HEK293T (cell line): ENCODE data around the gene ZNF580.

Source experiments
- CTCF ChIA-PET: fragments of 350-600 bp; formaldehyde crosslinking; extraction: SDS; loops from one replicate; lab custom pipeline; 2021; ENCODE audit warnings: antibody characterized with exemption, inconsistent platforms; lab: Yijun Ruan, JAX
- POLR2A ChIA-PET: fragments of 350-600 bp; formaldehyde crosslinking; extraction: SDS; loops from one replicate; lab custom pipeline; 2020; ENCODE audit warnings: antibody characterized with exemption, inconsistent platforms; lab: Yijun Ruan, JAX
- DNase-seq: peaks from one replicate; pipeline ENCODE4 v3.0.0; 2012; ENCODE audit warnings: mixed read lengths; ENCODE audit errors: extremely low spot score
- ARNT ChIP-seq: fragments of 450-650 bp; IDR thresholded peaks from 2 replicates; pipeline ENCODE4 v1.6.1; 2017; ENCODE audit warnings: mild to moderate bottlenecking
- BHLHE40 ChIP-seq: fragments of 450-650 bp; IDR thresholded peaks from 2 replicates; pipeline ENCODE4 v1.6.1; 2016; ENCODE audit warnings: mild to moderate bottlenecking, moderate library complexity, borderline replicate concordance
- CTBP1 ChIP-seq: fragments of 450-650 bp; IDR thresholded peaks from 2 replicates; pipeline ENCODE4 v1.6.1; 2016; ENCODE audit warnings: borderline replicate concordance
- ELF4 ChIP-seq: fragments of 450-650 bp; IDR thresholded peaks from 2 replicates; pipeline ENCODE4 v1.6.1; 2017; ENCODE audit warnings: antibody characterized with exemption
- FOXA1 ChIP-seq: fragments of 450-650 bp; IDR thresholded peaks from 2 replicates; pipeline ENCODE4 v1.6.1; 2016; ENCODE audit warnings: mild to moderate bottlenecking
- FOXK2 ChIP-seq: fragments of 450-650 bp; IDR thresholded peaks from 2 replicates; pipeline ENCODE4 v1.6.1; 2016; ENCODE audit warnings: mild to moderate bottlenecking
- FOXM1 ChIP-seq: fragments of 450-650 bp; IDR thresholded peaks from 2 replicates; pipeline ENCODE4 v1.6.1; 2017; ENCODE audit warnings: mild to moderate bottlenecking, borderline replicate concordance
- HDGF ChIP-seq: fragments of 450-650 bp; IDR thresholded peaks from 2 replicates; pipeline ENCODE4 v1.6.1; 2017; ENCODE audit warnings: antibody characterized with exemption, borderline replicate concordance
- L3MBTL2 ChIP-seq: fragments of 450-650 bp; conservative IDR thresholded peaks from 2 replicates; pipeline ENCODE4 v1.6.1; 2016; ENCODE audit warnings: mild to moderate bottlenecking
- LEF1 ChIP-seq: fragments of 450-650 bp; IDR thresholded peaks from 2 replicates; pipeline ENCODE4 v1.6.1; 2017; ENCODE audit warnings: mild to moderate bottlenecking, borderline replicate concordance
- NFRKB ChIP-seq: fragments of 450-650 bp; IDR thresholded peaks from 2 replicates; pipeline ENCODE4 v1.6.1; 2016; ENCODE audit warnings: mild to moderate bottlenecking, moderate library complexity
- SP1 ChIP-seq: fragments of 450-650 bp; IDR thresholded peaks from 2 replicates; pipeline ENCODE4 v1.6.1; 2017
- SUZ12 ChIP-seq: fragments of 450-650 bp; IDR thresholded peaks from 2 replicates; pipeline ENCODE4 v1.6.1; 2016; ENCODE audit warnings: mild to moderate bottlenecking
- TARDBP ChIP-seq: fragments of 450-650 bp; IDR thresholded peaks from 2 replicates; pipeline ENCODE4 v1.6.1; 2016
- ZNF384 ChIP-seq: fragments of 450-650 bp; IDR thresholded peaks from 2 replicates; pipeline ENCODE4 v1.6.1; 2016
- TF ChIP-seq, protein P1 (sequence below): fragments of 450-650 bp; IDR thresholded peaks from 2 replicates; pipeline ENCODE4 v1.6.1; 2016

Gene ZNF580

GRCh38 chr19:55648585-55649267, 7.9 kb downstream of the ZNF580 start:
- POLR2A ChIA-PET = interaction anchor here (0.6 to 1.7 kb wide), 2 partner anchors 16 to 41 kb away, joined by 3 to 4 read pairs; no protein-coding TSS in a partner anchor
- TF ChIP-seq BHLHE40 (no peak), CTBP1 (no peak), ARNT (no peak), LEF1 (no peak), HDGF (no peak)
- TF ChIP-seq, protein P1, sequence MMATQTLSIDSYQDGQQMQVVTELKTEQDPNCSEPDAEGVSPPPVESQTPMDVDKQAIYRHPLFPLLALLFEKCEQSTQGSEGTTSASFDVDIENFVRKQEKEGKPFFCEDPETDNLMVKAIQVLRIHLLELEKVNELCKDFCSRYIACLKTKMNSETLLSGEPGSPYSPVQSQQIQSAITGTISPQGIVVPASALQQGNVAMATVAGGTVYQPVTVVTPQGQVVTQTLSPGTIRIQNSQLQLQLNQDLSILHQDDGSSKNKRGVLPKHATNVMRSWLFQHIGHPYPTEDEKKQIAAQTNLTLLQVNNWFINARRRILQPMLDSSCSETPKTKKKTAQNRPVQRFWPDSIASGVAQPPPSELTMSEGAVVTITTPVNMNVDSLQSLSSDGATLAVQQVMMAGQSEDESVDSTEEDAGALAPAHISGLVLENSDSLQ = no peak
- DNase-seq = no peak
- CTCF ChIA-PET = interaction anchor here (1.0 kb wide), 1 partner anchor 10 kb away, joined by 6 read pairs; no protein-coding TSS in a partner anchor

DNA sequence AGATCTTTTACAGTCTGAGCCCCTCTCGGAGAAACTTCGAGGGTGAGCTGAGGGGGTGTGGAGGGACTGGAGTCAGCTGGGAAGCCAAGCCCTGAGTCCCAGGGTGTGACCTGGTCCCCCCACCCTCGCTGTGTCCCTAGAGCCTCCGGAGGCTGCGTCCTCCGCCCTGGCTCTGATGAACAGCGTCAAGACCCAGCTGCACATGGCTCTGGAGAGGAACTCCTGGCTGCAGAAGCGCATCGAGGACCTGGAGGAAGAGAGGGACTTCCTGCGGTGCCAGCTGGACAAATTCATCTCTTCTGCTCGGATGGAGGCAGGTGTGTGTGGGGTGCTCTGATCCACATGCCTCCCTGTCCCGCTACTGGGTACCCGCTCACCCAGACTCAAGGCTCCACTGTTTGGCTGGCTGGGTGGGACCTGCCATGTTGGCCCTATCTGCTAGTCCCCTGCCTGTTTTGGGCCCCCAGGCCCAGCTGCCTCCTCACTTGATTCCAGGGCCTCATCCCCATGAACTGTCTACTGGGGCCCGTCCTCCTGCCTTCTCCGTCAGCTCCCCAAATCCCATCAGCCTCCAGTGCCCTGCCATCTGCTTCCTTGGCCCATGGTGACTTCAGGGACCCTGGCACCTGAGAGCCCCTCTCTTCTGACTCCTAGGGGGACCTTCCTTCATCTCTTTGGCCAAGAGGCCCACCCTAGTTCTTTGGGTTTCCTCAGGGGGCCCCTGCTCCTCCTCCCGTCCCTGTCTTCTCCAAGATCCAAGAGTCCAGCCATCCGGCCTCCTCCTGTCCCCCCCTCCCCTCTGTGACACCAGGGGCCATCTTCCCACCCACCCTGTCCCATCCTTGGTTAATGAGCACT, 8.7 kb downstream of the ZNF580 start:
- ChIA-PET POLR2A (interaction anchor here (0.7 to 1.7 kb wide), 2 partner anchors 17 to 188 kb away, joined by 3 to 4 read pairs; partner anchors contain the start of gene ISOC2), CTCF (interaction anchor here (1.0 kb wide), 1 partner anchor 10 kb away, joined by 6 read pairs; no protein-coding TSS in a partner anchor)
- DNase-seq = no peak
- TF ChIP-seq TARDBP (no peak), NFRKB (no peak), FOXM1 (no peak), CTBP1 (no peak), ZNF384 (no peak), SUZ12 (no peak), HDGF (no peak), SP1 (no peak), BHLHE40 (no peak), LEF1 (no peak), ELF4 (no peak), FOXA1 (no peak), ARNT (no peak), FOXK2 (no peak), L3MBTL2 (no peak)
- TF ChIP-seq, protein P1 = no peak

- ChIA-PET POLR2A (interaction anchor here (1.7 kb wide), 1 partner anchor 17 kb away, joined by 4 read pairs; no protein-coding TSS in a partner anchor), CTCF (no interaction called here)
- TF ChIP-seq TARDBP (no peak), SUZ12 (no peak), ZNF384 (no peak), L3MBTL2 (no peak), FOXA1 (no peak), ELF4 (no peak), BHLHE40 (no peak), NFRKB (no peak), ARNT (no peak), SP1 (no peak), FOXM1 (no peak), LEF1 (no peak), CTBP1 (no peak), FOXK2 (no peak), HDGF (no peak)
- TF ChIP-seq, protein P1 = no peak
- DNase-seq = no peak
Measured at GRCh38 chr19:55650126-55650557, 9.3 kb downstream of the ZNF580 start.

DNA sequence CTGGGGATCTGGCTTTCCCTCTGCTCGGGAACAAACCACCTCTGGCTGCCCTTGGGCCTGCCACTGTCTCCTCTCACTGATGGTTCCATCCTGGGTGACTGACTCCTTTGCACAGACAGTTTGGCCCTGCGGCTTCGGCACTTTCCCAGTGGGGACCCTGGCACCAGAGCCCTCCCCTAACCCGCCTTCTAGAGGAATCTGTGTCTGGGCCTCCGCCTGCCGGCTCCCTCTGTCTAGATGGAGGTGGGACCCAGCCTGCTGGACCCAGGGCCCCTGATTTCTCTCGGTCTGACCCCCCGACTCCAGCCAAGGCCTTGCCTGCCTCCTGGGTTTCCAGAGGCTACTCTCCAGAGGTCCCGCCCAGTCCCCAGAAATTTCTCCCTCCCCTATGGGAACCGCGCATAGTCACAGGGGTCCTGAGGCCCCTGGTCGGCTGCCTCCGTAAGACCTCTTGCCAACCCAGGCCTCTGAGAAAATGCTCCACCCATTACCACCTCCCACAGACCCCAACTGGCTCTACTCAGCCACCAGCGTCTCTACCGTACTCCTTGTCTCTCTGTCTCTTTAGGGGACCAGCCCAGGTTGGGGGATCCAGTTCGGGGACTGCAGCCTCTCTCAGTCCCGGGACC, 9.9 kb downstream of the ZNF580 start:
- TF ChIP-seq SUZ12 (no peak), ELF4 (no peak), HDGF (no peak), NFRKB (no peak), ZNF384 (no peak), LEF1 (no peak), SP1 (no peak), FOXA1 (no peak), FOXM1 (no peak), BHLHE40 (no peak), TARDBP (no peak)
- TF ChIP-seq, protein P1 = no peak
- no peak for DNase-seq
- CTCF ChIA-PET = no interaction called here
- POLR2A ChIA-PET = no interaction called here
